ENCODE data around the gene RIPK3. TPM values are rescaled to one million over a fixed set of nuclear protein-coding genes. Genes with fewer than 3 reads are reported as not detected.

Gene RIPK3
- total and polyA plus RNA-seq, 2 experiments from 2014 or later, result 0.32 to 1.5 TPM

DNA sequence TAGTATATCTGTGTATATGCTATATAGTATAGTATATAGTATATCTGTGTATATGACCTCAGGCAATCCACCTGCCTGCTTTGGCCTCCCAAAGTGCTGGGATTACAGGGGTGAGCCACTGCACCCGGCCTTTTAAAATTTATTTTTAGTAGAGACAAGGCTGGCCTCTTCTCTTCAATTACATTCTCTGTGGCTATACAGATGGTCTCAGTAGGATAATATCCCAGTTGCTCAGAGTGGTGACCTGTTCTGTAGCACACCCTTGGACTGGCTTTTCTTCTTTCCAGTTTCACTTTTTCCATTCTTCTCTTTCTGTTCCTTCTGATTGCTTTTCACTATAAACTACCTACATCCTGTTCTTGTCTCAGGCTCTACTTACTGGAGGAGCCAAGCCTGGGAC, 25.1 kb upstream of the RIPK3 start (continued):
- TF ChIP-seq, protein P1, sequence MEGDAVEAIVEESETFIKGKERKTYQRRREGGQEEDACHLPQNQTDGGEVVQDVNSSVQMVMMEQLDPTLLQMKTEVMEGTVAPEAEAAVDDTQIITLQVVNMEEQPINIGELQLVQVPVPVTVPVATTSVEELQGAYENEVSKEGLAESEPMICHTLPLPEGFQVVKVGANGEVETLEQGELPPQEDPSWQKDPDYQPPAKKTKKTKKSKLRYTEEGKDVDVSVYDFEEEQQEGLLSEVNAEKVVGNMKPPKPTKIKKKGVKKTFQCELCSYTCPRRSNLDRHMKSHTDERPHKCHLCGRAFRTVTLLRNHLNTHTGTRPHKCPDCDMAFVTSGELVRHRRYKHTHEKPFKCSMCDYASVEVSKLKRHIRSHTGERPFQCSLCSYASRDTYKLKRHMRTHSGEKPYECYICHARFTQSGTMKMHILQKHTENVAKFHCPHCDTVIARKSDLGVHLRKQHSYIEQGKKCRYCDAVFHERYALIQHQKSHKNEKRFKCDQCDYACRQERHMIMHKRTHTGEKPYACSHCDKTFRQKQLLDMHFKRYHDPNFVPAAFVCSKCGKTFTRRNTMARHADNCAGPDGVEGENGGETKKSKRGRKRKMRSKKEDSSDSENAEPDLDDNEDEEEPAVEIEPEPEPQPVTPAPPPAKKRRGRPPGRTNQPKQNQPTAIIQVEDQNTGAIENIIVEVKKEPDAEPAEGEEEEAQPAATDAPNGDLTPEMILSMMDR (conservative IDR thresholded peaks at IDR 0.05; ENCODE audit: low read depth in 2 of 2), result no peak
- TF ChIP-seq POLR2AphosphoS5 (IDR thresholded peaks at IDR 0.05; ENCODE audit: low read depth) (no peak), ZNF331 (CRISPR knock-in tag; IDR thresholded peaks at IDR 0.05; ENCODE audit: low read depth) (no peak), ZNF114 (CRISPR knock-in tag; IDR thresholded peaks at IDR 0.05) (no peak), ETS1 (IDR thresholded peaks at IDR 0.05) (no peak), NANOG (IDR thresholded peaks at IDR 0.05; ENCODE audit: borderline replicate concordance) (no peak), JUNB (IDR thresholded peaks at IDR 0.05; ENCODE audit: unreplicated experiment) (no peak)

DNA sequence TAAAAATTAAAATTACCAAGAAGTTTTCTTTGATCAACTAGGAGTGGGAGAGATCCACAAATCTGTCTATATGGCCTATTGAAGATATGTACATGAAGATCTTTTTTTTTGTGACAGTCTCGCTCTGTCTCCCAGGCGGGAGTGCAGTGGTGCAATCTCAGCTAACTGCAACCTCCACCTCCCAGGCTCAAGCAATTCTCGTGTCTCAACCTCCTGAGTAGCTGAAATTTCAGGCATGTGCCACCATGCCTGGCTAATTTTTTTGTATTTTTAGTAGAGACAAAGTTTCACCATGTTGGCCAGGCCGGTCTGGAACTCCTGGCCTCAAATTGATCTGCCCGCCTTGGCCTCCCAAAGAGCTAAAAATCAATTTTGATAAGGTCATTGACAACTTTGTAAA, 23.6 kb upstream of the RIPK3 start:
- H2AFZ ChIP-seq, result no peak overlapping the region
- no peaks in the 10 kb centered on the region for H3K36me3 ChIP-seq (ENCODE audit: insufficient read depth)
- Mint-ChIP-seq H3K27me3 (ENCODE audit: insufficient read depth, low read depth, poor library complexity) (peaks cover 26% of the 10 kb centered on the region), H3K36me3 (ENCODE audit: low read depth) (no peaks in the 10 kb centered on the region), H3K4me1 (peaks cover 11% of the 10 kb centered on the region), H3K27ac (no peak overlapping the region), H3K4me3 (no peak overlapping the region), H3K9me3 (no peaks in the 10 kb centered on the region; the same call in 2 of the 3 replicates)
- peaks cover 9% of the 10 kb centered on the region; the same call in 1 of the 2 replicates for H3K4me1 ChIP-seq (ENCODE audit: insufficient read depth)
- no peak overlapping the region for H3K4me3 ChIP-seq
- H3K4me2 ChIP-seq, result no peak overlapping the region
- H3F3A ChIP-seq (replicated peaks; ENCODE audit: low read depth), result 0 out of 2 replicates have a peak, but pooled peaks cover 4% of the 10 kb centered on the region
- ATAC-seq, result no peak
- no peaks in the 10 kb centered on the region for H3K79me2 ChIP-seq (replicated peaks; ENCODE audit: insufficient read depth)
- no peak overlapping the region for H3K27ac ChIP-seq (ENCODE audit: low read depth)
- no peak for DNase-seq (ENCODE audit: low spot score)
- TF ChIP-seq JUNB (IDR thresholded peaks at IDR 0.05; ENCODE audit: unreplicated experiment) (no peak), EZH2phosphoT487 (IDR thresholded peaks at IDR 0.05; ENCODE audit: unreplicated experiment) (no peak), ZNF114 (CRISPR knock-in tag; IDR thresholded peaks at IDR 0.05) (no peak), NANOG (IDR thresholded peaks at IDR 0.05; ENCODE audit: borderline replicate concordance) (no peak)
- TF ChIP-seq, protein P1 (conservative IDR thresholded peaks at IDR 0.05; ENCODE audit: low read depth in 2 of 2), result no peak
- TF ChIP-seq, protein P2, sequence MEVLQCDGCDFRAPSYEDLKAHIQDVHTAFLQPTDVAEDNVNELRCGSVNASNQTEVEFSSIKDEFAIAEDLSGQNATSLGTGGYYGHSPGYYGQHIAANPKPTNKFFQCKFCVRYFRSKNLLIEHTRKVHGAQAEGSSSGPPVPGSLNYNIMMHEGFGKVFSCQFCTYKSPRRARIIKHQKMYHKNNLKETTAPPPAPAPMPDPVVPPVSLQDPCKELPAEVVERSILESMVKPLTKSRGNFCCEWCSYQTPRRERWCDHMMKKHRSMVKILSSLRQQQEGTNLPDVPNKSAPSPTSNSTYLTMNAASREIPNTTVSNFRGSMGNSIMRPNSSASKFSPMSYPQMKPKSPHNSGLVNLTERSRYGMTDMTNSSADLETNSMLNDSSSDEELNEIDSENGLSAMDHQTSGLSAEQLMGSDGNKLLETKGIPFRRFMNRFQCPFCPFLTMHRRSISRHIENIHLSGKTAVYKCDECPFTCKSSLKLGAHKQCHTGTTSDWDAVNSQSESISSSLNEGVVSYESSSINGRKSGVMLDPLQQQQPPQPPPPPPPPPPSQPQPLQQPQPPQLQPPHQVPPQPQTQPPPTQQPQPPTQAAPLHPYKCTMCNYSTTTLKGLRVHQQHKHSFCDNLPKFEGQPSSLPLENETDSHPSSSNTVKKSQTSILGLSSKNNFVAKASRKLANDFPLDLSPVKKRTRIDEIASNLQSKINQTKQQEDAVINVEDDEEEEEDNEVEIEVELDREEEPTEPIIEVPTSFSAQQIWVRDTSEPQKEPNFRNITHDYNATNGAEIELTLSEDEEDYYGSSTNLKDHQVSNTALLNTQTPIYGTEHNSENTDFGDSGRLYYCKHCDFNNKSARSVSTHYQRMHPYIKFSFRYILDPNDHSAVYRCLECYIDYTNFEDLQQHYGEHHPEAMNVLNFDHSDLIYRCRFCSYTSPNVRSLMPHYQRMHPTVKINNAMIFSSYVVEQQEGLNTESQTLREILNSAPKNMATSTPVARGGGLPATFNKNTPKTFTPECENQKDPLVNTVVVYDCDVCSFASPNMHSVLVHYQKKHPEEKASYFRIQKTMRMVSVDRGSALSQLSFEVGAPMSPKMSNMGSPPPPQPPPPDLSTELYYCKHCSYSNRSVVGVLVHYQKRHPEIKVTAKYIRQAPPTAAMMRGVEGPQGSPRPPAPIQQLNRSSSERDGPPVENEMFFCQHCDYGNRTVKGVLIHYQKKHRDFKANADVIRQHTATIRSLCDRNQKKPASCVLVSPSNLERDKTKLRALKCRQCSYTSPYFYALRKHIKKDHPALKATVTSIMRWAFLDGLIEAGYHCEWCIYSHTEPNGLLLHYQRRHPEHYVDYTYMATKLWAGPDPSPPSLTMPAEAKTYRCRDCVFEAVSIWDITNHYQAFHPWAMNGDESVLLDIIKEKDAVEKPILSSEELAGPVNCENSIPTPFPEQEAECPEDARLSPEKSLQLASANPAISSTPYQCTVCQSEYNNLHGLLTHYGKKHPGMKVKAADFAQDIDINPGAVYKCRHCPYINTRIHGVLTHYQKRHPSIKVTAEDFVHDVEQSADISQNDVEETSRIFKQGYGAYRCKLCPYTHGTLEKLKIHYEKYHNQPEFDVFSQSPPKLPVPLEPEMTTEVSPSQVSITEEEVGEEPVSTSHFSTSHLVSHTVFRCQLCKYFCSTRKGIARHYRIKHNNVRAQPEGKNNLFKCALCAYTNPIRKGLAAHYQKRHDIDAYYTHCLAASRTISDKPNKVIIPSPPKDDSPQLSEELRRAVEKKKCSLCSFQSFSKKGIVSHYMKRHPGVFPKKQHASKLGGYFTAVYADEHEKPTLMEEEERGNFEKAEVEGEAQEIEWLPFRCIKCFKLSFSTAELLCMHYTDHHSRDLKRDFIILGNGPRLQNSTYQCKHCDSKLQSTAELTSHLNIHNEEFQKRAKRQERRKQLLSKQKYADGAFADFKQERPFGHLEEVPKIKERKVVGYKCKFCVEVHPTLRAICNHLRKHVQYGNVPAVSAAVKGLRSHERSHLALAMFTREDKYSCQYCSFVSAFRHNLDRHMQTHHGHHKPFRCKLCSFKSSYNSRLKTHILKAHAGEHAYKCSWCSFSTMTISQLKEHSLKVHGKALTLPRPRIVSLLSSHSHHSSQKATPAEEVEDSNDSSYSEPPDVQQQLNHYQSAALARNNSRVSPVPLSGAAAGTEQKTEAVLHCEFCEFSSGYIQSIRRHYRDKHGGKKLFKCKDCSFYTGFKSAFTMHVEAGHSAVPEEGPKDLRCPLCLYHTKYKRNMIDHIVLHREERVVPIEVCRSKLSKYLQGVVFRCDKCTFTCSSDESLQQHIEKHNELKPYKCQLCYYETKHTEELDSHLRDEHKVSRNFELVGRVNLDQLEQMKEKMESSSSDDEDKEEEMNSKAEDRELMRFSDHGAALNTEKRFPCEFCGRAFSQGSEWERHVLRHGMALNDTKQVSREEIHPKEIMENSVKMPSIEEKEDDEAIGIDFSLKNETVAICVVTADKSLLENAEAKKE (CRISPR knock-in tag; IDR thresholded peaks at IDR 0.05), result no peak
- H3K9me2 ChIP-seq (ENCODE audit: insufficient read depth), result no peaks in the 10 kb centered on the region
- peaks cover 64% of the 10 kb centered on the region for H3K27me3 ChIP-seq (ENCODE audit: insufficient read depth)
- H4K20me1 ChIP-seq (replicated peaks; ENCODE audit: insufficient read depth), result no peaks in the 10 kb centered on the region; the same call in 1 of the 2 replicates
